ENCODE data around the gene PRR12.
A peak's percentile ranks its signal among the peaks of the same experiment; 100 is the strongest.

The PRR12 gene, protein sequence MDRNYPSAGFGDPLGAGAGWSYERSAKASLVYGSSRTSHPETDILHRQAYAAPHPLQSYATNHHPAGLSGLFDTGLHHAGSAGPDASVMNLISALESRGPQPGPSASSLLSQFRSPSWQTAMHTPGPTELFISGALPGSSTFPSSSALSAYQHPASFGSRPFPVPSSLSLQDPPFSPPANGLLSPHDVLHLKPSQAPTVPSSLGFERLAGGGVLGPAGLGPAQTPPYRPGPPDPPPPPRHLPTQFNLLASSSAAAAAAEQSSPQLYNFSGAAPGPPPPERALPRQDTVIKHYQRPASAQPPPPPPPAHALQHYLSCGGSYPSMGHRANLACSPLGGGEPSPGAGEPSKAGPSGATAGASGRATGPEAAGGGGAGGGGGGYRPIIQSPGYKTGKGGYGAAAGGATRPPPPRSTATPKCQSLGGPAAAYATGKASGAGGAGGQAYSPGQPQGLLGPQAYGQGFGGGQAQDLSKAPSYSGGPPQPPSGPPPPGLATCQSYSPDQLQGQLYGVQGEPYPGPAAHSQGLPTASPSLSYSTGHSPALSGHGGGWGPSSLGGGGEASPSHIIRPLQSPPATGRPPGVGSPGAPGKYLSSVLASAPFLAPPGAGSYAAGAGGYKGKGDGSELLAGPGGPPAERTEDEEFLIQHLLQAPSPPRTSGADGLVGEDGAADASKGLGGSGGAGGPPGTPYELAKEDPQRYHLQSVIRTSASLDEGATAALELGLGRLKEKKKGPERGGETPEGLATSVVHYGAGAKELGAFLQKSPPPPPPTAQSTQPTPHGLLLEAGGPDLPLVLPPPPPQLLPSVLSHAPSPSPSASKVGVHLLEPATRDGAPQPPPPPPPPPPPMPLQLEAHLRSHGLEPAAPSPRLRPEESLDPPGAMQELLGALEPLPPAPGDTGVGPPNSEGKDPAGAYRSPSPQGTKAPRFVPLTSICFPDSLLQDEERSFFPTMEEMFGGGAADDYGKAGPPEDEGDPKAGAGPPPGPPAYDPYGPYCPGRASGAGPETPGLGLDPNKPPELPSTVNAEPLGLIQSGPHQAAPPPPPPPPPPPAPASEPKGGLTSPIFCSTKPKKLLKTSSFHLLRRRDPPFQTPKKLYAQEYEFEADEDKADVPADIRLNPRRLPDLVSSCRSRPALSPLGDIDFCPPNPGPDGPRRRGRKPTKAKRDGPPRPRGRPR (N-terminal part only)

DNA sequence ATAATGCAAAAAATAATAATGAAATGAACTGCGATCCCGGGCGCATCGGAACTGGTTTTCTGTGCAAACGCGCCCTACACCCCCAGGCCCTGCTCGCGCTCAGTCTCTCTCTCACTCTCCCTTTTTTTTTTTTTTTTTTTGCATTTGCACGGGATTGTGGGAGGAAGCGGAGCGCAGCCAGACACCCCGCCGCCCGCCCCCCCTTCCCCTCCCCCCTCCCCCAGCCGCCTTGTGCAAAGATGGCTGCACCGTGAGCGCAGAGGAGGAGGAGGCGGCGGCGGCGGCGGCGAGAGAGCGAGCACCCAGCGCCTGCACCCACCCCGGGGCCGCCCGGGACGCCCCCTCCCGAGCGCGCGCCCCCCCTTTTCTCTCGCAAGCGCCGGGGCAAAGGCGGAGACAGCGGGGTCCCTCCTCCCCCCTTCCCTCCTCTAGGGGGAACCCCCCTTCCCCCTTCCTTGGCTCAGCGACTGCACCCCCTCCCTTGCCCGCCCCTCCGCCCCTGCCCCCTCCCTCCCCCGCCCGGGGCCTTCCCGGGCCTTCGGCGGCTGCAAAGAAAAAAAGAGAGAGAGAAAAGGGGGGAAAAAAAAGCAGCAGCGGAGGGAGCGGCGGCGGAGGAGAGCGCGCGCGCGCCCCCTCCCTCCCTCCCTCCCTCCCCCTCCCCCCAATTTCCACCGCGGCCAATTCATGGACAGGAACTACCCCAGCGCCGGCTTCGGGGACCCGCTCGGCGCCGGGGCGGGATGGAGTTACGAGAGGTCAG is at the start of gene PRR12:
Gene PRR12 (plus strand): TSS at position 212 of the 760 bp plus-strand sequence. CDS start 473 bp downstream, at position 685.
- Mint-ChIP-seq H3K27me3 (no peaks in the 10 kb centered on the region), H3K27ac (peak within 1 kb of the TSS; percentile 90), H3K4me1 (peaks cover 31% of the 10 kb centered on the region), H3K36me3 (ENCODE audit: low read depth) (peaks cover 9% of the 10 kb centered on the region), H3K9me3 (no peaks in the 10 kb centered on the region), H3K4me3 (peak within 1 kb of the TSS; percentile 89)
- ATAC-seq (peak; percentile 6), DNase-seq (peak; percentile 76)

DNA sequence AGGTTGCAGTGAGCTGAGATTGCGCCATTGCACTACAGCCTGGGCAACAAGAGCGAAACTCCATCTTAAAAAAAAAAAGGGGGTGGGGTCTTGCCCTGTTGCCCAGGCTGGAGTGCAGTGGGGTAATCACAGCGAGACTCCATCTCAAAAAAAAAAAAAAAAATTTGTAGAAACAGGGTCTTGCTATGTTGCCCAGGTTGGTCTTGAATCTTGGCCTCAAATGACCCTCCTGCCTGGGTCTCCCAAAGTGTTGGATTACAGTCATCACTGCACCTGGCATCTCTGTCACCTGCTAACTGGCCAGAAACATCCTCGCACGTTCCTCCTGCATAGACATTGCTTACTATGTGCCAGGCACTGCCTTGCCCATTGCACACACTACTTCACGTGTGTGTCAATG is 49.1 kb upstream of the PRR12 start:
- ATAC-seq (no peak), DNase-seq (no peak)
- H3K4me3 Mint-ChIP-seq, result no peak overlapping the region
- no peaks in the 10 kb centered on the region for H3K9me3 Mint-ChIP-seq
- peaks cover 2% of the 10 kb centered on the region for H3K36me3 Mint-ChIP-seq (ENCODE audit: low read depth)
- peaks cover 3% of the 10 kb centered on the region for H3K4me1 Mint-ChIP-seq
- H3K27me3 Mint-ChIP-seq, result no peaks in the 10 kb centered on the region
- no peak overlapping the region for H3K27ac Mint-ChIP-seq

DNA sequence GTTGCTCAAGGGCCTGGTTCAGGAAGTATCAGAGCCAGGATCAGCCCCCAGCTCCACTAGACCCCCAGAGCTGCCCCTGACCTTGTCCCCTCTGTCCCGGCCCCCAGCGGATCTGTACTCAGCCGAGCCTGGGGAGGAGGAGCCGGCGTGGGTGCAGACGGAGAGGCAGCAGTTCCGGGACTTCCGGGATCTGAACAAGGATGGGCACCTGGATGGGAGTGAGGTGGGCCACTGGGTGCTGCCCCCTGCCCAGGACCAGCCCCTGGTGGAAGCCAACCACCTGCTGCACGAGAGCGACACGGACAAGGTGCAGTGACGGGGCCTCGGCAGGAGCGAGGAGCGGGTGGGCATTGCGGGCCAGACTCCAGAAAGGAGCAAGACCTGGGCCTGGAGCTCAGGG is 48.5 kb upstream of the PRR12 start:
- Mint-ChIP-seq H3K36me3 (ENCODE audit: low read depth) (peaks cover 2% of the 10 kb centered on the region), H3K27me3 (no peaks in the 10 kb centered on the region), H3K4me3 (no peak overlapping the region), H3K4me1 (peaks cover 7% of the 10 kb centered on the region), H3K27ac (no peak overlapping the region), H3K9me3 (no peaks in the 10 kb centered on the region)
- no peak for ATAC-seq
- DNase-seq, result no peak

DNA sequence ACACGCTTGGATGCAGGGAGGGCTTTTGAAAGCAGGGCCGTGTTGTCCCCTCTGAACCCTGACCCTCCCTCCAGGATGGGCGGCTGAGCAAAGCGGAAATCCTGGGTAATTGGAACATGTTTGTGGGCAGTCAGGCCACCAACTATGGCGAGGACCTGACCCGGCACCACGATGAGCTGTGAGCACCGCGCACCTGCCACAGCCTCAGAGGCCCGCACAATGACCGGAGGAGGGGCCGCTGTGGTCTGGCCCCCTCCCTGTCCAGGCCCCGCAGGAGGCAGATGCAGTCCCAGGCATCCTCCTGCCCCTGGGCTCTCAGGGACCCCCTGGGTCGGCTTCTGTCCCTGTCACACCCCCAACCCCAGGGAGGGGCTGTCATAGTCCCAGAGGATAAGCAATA is 48.0 kb upstream of the PRR12 start:
- DNase-seq, result no peak
- no peak overlapping the region for H3K27ac Mint-ChIP-seq
- no peaks in the 10 kb centered on the region for H3K9me3 Mint-ChIP-seq
- H3K4me1 Mint-ChIP-seq, result peaks cover 7% of the 10 kb centered on the region
- no peak overlapping the region for H3K4me3 Mint-ChIP-seq
- ATAC-seq, result no peak
- H3K27me3 Mint-ChIP-seq, result no peaks in the 10 kb centered on the region
- peaks cover 2% of the 10 kb centered on the region for H3K36me3 Mint-ChIP-seq (ENCODE audit: low read depth)

DNA sequence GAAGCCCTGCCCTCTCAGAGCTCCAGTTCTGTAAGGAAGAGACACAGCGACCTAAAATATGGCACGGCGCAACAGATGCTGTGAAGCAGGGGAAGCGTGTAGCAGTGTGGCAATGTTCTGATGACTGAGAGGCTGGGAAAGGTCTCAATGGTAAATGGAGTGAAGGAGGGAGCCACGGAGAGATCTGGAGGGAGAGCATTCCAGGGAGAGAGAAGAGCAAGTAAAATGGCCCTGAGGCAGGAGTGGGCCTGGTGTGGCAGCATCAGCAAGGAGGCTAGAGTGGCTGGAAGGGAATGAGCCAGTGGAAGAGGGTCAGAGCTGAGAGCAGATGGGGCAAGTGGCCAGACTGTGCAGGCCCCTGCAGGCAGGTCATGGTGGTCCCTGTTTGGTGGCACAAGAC is 46.8 kb upstream of the PRR12 start:
- no peak overlapping the region for H3K27ac Mint-ChIP-seq
- no peak for DNase-seq
- H3K9me3 Mint-ChIP-seq, result no peaks in the 10 kb centered on the region
- no peaks in the 10 kb centered on the region for H3K27me3 Mint-ChIP-seq
- peaks cover 2% of the 10 kb centered on the region for H3K36me3 Mint-ChIP-seq (ENCODE audit: low read depth)
- ATAC-seq, result no peak
- H3K4me3 Mint-ChIP-seq, result no peak overlapping the region
- peaks cover 14% of the 10 kb centered on the region for H3K4me1 Mint-ChIP-seq

DNA sequence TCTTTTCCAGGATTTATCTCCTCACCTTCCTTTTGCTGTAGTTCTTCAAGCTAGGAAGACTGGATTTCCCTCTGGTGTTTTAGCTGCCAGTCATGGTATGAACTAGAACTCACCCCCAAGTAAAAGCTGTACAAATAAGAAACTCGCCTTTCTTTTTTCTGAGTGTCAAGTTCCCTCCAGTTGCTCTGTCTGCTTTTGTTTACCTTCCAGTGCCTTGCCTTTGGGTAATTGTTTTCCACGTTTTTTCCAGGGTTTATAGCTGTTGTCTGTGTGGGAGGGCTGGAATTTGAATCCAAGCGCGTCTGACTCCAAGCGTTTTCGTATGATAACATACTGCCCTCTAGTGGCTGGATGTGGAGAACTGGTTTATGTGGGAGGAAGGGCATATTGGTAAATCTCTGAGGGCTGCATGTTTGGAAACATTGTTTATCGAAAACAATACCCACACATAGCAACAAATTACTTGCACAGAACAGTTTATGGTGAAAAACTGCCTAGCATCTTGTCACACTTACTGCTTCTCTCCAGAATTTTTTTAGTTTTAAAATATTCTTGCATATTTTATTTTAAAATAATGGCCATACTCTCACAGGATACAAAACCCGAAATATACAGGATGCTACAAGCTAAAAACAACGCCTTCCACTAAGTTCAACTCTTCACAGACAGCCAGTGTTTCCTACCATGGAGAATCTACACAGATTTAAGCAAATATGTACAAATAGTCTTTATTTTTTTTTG is 44.0 kb upstream of the PRR12 start:
- no peaks in the 10 kb centered on the region for H3K36me3 Mint-ChIP-seq (ENCODE audit: low read depth)
- peaks cover 30% of the 10 kb centered on the region for H3K4me1 Mint-ChIP-seq
- no peaks in the 10 kb centered on the region for H3K27me3 Mint-ChIP-seq
- no peaks in the 10 kb centered on the region for H3K9me3 Mint-ChIP-seq
- ATAC-seq (peak; percentile 68), DNase-seq (peak; percentile 63)
- H3K4me3 Mint-ChIP-seq, result peak overlapping the region; percentile 7
- H3K27ac Mint-ChIP-seq, result no peak overlapping the region

DNA sequence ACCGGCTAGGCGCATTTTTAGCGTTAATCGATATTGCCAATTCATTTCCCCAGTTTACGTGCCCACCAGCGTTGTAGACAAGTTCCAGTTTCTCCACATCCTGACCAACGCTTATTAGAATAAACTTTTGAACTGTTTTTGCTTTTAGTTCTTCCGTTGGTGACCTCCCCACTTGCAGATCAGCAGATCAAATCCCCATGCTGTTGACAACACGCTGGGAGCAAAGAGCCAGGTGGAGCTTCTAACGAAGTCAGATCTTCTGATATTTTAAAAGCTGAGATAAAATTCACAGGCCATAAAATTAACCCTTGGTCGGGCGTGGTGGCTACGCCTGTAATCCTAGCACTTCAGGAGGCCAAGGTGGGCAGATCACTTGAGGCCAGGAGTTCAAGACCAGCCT is 41.9 kb upstream of the PRR12 start:
- Mint-ChIP-seq H3K27me3 (no peaks in the 10 kb centered on the region), H3K27ac (peak overlapping the region; percentile 53), H3K4me1 (peaks cover 47% of the 10 kb centered on the region), H3K9me3 (no peaks in the 10 kb centered on the region), H3K4me3 (no peak overlapping the region), H3K36me3 (ENCODE audit: low read depth) (peaks cover 8% of the 10 kb centered on the region)
- DNase-seq (no peak), ATAC-seq (no peak)

DNA sequence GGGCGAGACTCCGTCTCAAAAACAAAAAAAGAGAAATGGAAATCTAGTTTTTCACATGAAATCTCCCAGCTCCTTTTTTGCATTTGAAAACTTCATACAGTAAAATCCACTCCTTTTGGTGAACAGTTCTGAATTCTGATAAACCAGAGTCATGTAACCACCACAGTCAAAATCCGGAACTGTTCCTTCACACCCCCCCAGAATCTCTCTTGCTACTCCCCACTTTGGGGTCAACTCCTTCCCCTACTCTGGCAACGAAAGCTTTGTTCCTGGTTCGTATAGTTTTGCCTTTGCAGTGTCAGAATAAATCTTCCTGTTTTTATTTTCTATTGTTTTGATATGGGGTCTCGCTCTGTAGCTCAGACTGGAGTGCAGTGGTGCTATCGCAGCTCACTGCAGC is 39.5 kb upstream of the PRR12 start:
- ATAC-seq (no peak), DNase-seq (no peak)
- Mint-ChIP-seq H3K9me3 (no peaks in the 10 kb centered on the region), H3K36me3 (ENCODE audit: low read depth) (peaks cover 21% of the 10 kb centered on the region), H3K4me3 (no peak overlapping the region), H3K4me1 (peaks cover 68% of the 10 kb centered on the region), H3K27ac (peak overlapping the region; percentile 72), H3K27me3 (no peaks in the 10 kb centered on the region)

DNA sequence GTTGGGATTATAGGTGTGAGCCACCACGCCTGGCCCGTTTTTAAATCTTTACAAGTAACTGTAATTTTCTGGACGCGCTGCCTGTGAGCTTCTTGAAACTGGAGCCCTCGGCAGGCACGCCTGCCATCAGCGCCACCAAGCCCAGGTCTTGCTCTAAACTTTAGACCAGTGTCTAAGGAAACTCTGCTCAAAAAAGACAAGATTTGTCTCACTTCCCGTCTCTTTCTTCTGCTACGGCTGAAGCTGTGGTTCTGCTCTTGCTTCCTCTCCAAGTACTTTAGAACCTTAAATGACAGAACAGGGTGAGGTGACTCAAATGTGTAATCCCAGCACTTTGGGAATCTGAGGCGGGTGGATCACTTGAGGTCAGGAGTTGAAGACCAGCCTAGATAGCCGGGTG is 38.2 kb upstream of the PRR12 start:
- peak overlapping the region; percentile 16 for H3K4me3 Mint-ChIP-seq
- H3K27ac Mint-ChIP-seq, result peak overlapping the region; percentile 99
- no peaks in the 10 kb centered on the region for H3K9me3 Mint-ChIP-seq
- no peak for ATAC-seq
- H3K27me3 Mint-ChIP-seq, result no peaks in the 10 kb centered on the region
- peaks cover 28% of the 10 kb centered on the region for H3K36me3 Mint-ChIP-seq (ENCODE audit: low read depth)
- no peak for DNase-seq
- peaks cover 69% of the 10 kb centered on the region for H3K4me1 Mint-ChIP-seq

DNA sequence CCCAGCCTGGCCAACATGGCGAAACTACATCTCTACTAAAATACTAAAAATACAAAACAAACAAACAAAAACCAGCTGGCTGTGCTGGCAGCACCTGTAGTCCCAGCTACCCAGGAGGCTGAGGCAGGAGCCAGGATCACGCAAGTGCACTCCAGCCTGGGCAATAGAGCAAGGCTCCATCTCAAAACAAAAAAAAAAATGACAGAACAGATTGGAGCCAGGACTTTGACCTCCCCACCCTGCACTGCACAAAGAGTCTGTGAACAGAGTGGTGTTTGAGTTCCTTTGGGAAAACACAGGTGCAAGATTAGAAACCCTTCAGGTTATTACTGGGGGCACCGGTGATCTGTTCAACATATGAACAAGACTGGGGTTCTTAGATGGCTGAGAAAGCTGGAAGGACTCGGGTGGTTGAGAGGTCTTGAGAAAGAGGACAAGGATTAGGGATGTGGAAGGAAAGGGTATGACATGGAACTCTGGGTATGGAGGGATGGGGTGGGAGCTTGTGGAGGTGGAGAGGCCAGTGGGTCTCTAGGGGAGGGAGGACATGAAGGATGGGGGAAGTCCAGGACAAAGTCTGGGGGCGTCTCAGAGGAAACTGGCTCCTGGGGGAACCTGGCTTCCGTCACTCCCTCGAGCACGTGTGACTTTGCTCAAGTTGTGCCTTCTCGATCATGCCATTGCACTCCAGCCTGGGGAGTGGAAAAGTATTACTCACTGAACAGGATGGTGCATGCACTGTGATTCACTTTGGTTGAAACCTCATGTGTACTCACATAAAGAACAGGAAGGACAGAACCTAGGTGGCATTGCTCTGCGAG is 37.3 kb upstream of the PRR12 start:
- Mint-ChIP-seq H3K27ac (peak overlapping the region; percentile 99), H3K4me3 (peak overlapping the region; percentile 67), H3K36me3 (ENCODE audit: low read depth) (peaks cover 32% of the 10 kb centered on the region), H3K27me3 (no peaks in the 10 kb centered on the region), H3K4me1 (peaks cover 75% of the 10 kb centered on the region), H3K9me3 (no peaks in the 10 kb centered on the region)
- DNase-seq, result peak; percentile 61
- ATAC-seq, result peak; percentile 88

DNA sequence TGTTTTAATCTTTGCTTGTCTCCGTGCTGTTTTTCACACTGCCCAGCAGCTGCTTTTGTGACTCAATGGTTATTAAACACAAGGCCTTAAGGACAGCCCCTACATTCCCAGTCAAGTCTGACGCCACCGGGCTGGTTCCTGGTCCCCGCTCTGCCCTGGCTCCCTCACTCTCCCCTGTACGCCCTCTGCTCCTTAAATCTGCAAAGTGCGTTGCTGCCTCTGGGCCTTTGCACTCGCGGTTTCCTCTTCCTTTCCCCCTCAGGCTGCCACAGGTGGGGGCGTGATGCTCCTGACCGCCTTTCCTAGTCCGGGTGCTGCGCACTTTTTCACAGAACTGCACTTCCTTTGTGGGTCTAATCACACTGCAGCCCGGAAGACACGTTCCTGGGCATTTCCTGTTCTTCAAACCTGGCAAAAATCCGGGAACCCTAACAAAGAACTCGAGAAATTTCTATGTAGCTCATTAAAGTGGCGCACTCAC is 36.2 kb upstream of the PRR12 start:
- peaks cover 77% of the 10 kb centered on the region for H3K4me1 Mint-ChIP-seq
- no peaks in the 10 kb centered on the region for H3K27me3 Mint-ChIP-seq
- no peaks in the 10 kb centered on the region for H3K9me3 Mint-ChIP-seq
- H3K27ac Mint-ChIP-seq, result peak overlapping the region; percentile 99
- ATAC-seq (peak; percentile 10), DNase-seq (peak; percentile 61)
- peaks cover 42% of the 10 kb centered on the region for H3K36me3 Mint-ChIP-seq (ENCODE audit: low read depth)
- peak overlapping the region; percentile 59 for H3K4me3 Mint-ChIP-seq

DNA sequence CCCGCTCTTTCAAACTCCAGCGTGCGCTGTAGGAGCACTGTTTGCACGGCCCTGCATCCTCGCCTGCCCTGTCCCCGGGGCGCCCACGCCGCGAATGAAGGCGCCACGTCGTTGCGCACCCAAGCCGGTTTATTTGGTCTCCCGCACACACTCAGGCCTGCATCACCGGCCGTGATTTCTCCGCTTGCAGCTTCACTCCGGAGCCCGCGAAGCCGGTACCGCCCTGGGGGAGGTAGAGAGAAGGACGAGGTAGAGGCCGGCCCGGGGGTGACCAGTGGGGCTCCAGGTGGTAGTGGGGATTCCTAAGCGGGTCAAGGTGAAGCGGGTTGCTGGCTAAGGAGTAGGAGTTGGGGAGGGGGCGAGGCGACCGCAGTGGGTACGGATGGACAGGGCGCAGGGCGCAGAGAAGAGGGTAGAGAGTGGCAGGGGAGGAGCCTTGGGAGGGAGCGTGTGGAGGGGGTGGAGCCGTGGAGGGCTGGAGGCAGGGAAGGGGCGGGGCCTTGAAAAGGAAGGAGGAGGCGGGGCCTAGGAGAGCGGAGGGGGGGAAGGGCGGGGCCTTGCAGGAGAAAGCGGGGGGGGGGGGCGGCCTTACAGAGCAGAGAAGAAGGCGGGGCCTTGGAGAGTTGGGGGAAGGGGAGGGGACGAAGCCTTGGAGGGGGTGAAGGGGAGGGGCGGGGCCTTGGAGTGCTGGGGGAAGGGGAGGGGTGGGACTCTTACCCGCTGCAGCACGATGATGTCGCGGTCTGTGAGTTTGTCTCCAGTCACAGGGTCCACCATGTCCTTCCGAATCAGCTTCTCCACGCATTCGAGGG is 35.2 kb upstream of the PRR12 start:
- no peaks in the 10 kb centered on the region for H3K9me3 Mint-ChIP-seq
- H3K27ac Mint-ChIP-seq, result peak overlapping the region; percentile 54
- DNase-seq (peak; percentile 86), ATAC-seq (no peak)
- H3K27me3 Mint-ChIP-seq, result no peaks in the 10 kb centered on the region
- H3K4me3 Mint-ChIP-seq, result peak overlapping the region; percentile 73
- H3K36me3 Mint-ChIP-seq (ENCODE audit: low read depth), result peaks cover 47% of the 10 kb centered on the region
- H3K4me1 Mint-ChIP-seq, result peaks cover 84% of the 10 kb centered on the region

Data from activated naive CD8-positive, alpha-beta T cell treated with anti-CD3 and anti-CD28 coated beads, Interleukin-2, amount 50 U/mL, for 24 hours (primary cell).